Dermis microvascular lymphatic vessel endothelial cell (primary cell): Measurements from ENCODE around the gene SAMD4A. TPM values are rescaled to one million over a fixed set of nuclear protein-coding genes. Genes with fewer than 3 reads are reported as not detected.

Experiments
- DNase-seq, 2 donors: peaks; one replicate each; pipeline versions ENCODE4 v3.0.0 to v3.0.0-alpha.2; 2010; ENCODE audit warnings: low read depth in 2 of 2
- total RNA-seq: library from RNA; depleted of rRNA; stranded (reverse); fragments of >200 nt; gene quantifications from 2 replicates; pipeline ENCODE4 v1.2.1, GENCODE V29; 2014

Gene SAMD4A
- total RNA-seq, 1 donor from 2014 or later = 20.8 TPM

GRCh38 chr14:54756656-54757392 lies 189.9 kb downstream of the SAMD4A start:
- no peak for DNase-seq

GRCh38 chr14:54758041-54758440 lies 191.1 kb downstream of the SAMD4A start:
- DNase-seq = no peak

- no peak for DNase-seq
Measured at GRCh38 chr14:54759982-54760585, 193.2 kb downstream of the SAMD4A start.

- DNase-seq = no peak
Measured at GRCh38 chr14:54760866-54761575, 194.1 kb downstream of the SAMD4A start.

GRCh38 chr14:54761835-54762234 lies 194.9 kb downstream of the SAMD4A start:
- DNase-seq = no peak

GRCh38 chr14:54762296-54762695 lies 195.4 kb downstream of the SAMD4A start:
- DNase-seq = peak in 1 of 2 donors; percentile 34

- DNase-seq = no peak
Measured at GRCh38 chr14:54763761-54764160, 196.8 kb downstream of the SAMD4A start.

GRCh38 chr14:54766276-54767138 lies 199.6 kb downstream of the SAMD4A start:
- peak in 1 of 2 donors; percentile 33 for DNase-seq

- no peak for DNase-seq
Measured at GRCh38 chr14:54767139-54767431, 200.2 kb downstream of the SAMD4A start.

GRCh38 chr14:54767450-54767849 lies 200.5 kb downstream of the SAMD4A start:
- no peak for DNase-seq

- DNase-seq = no peak
Measured at GRCh38 chr14:54768501-54769129, 201.7 kb downstream of the SAMD4A start.

- DNase-seq = no peak
Measured at GRCh38 chr14:54769951-54770863, 203.3 kb downstream of the SAMD4A start.

- no peak for DNase-seq
Measured at GRCh38 chr14:54771411-54772027, 204.6 kb downstream of the SAMD4A start.

- DNase-seq = no peak
Measured at GRCh38 chr14:54772451-54772881, 205.5 kb downstream of the SAMD4A start.

- DNase-seq = peak; percentile 99 to 100
Measured at GRCh38 chr14:54773171-54774006, 206.5 kb downstream of the SAMD4A start.

- DNase-seq = no peak
Measured at GRCh38 chr14:54774824-54775223, 207.9 kb downstream of the SAMD4A start.

GRCh38 chr14:54775486-54776140 lies 208.7 kb downstream of the SAMD4A start:
- DNase-seq = no peak

- DNase-seq = peak in 1 of 2 donors; percentile 31
Measured at GRCh38 chr14:54776361-54777001, 209.6 kb downstream of the SAMD4A start.
